Mesenteric fat pad (tissue), 1 donor: ENCODE data around the gene OR2F1. TPM values are rescaled to one million over a fixed set of nuclear protein-coding genes. Genes with fewer than 3 reads are reported as not detected.
"Not testable (repeated sequence)": the region's sequence is repeated elsewhere in the genome, so short reads cannot be mapped to it uniquely, and the experiment has no call there.

ENCODE experiments used
- DNase-seq: peaks from one replicate; pipeline ENCODE4 v3.0.0-alpha.2; 2020; ENCODE audit warnings: low spot score
- total RNA-seq: library from RNA; stranded (reverse); fragmentation: NEBNext Ultra II Directional; extraction: Animal tissue kit (Norgen Biotek cat#: 25700); gene quantifications from one replicate; pipeline ENCODE4 v1.2.1, GENCODE V29; 2021
- donor health status: DM: yes; HTN: yes; CAD: no.

Gene OR2F1
- total RNA-seq, 1 donor from 2014 or later = not detected

DNA sequence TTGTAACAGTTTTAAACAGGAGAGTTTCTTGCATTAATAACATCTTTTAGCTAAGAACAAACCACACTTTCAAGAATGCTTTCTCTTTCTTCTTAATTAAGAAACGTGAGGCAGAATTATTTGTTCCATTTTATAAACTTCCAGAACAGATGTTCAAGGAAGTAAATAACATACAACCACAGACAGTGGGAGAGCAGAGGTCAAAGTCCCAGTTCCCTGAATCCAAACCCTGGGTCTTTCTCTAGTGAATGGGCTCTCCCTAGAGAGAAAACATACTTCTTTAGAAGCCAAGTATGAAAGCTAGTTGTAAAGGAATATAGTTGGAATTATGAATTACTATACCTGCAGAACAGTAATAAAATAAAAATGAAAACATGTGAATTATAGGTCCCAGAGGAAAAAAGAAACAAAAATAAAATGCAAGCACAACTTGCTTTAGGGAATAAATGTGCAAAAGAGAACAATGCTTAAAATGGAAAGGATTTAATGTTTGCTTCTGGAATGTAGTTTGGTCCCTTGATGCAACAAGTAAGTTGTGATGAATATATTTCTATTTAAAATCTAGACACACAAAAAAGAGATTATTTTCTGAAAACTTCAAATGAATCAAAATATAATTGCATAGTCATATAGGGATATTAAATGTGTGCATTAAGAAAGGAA lies 51.5 kb downstream of the OR2F1 start:
- no peak for DNase-seq

DNA sequence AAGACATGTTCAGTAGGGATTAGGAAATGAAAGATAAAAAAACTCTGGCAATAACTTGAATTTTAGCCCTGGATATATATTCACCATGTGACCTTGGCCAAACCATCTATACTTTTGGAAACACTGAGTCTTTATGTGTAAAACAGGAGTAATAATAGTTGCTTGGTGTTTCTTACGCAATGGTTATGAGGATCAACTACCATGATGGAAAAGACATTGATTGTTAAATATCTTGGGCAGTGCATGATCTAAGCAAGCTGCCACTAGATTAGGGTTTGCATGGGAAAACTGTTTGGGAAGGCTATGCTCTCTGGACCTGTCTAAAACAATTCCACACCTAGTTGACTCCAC lies 52.0 kb downstream of the OR2F1 start:
- DNase-seq = no peak

DNA sequence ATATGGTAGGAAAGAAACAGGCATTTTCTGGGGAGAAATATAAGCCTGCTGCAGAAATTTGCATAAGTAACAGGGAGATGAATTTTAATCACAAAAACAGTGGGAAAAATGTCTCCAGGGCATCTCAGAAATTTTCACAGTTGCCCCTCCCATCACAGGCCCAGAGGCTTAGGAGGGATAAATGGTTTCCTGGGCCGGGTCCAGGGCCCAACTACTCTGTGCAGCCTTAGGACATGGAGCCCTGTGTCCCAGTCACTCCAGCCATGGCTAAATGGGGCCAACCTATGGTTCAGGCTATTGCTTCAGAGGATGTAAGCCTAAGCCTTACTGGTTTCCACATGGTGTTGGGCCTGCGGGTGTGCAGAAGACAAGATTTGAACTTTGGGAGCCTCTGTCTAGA lies 54.7 kb downstream of the OR2F1 start:
- no peak for DNase-seq

DNA sequence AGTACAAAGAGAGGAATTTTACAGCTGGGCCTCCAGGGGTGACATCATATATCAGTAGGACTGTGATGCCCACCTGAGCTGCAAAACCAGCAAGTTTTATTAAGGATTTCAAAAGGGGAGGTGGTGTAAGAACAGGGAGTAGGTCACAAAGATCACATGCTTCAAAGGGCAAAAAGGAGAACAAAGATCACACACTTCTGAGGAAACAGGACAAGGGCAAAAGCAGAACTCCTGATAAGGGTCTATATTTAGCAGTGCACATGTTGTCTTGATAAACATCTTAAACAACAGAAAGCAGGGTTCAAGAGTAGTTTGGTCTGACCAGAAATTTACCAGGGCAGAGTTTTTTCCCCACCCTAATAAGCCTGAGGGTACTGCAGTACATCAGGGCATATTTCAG lies 55.4 kb downstream of the OR2F1 start:
- DNase-seq = not testable (repeated sequence)

DNA sequence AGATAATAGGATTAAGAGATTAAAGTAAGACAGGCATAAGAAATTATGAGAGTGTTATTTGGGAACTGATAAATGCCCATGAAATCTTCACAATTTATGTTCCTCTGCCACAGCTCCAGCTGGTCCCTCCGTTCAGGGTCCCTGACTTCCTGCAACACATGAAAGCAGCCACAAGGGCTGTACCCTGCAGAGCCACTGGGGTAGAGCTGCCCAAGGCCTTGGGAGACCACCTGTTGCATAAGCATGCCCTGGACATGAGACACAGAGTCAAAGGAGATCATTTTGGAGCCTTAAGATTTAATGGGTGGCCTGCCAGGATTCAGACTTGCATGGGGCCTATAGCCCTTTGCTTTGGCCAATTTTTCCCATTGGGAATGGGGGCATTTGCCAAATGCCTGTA lies 56.2 kb downstream of the OR2F1 start:
- not testable (repeated sequence) for DNase-seq

DNA sequence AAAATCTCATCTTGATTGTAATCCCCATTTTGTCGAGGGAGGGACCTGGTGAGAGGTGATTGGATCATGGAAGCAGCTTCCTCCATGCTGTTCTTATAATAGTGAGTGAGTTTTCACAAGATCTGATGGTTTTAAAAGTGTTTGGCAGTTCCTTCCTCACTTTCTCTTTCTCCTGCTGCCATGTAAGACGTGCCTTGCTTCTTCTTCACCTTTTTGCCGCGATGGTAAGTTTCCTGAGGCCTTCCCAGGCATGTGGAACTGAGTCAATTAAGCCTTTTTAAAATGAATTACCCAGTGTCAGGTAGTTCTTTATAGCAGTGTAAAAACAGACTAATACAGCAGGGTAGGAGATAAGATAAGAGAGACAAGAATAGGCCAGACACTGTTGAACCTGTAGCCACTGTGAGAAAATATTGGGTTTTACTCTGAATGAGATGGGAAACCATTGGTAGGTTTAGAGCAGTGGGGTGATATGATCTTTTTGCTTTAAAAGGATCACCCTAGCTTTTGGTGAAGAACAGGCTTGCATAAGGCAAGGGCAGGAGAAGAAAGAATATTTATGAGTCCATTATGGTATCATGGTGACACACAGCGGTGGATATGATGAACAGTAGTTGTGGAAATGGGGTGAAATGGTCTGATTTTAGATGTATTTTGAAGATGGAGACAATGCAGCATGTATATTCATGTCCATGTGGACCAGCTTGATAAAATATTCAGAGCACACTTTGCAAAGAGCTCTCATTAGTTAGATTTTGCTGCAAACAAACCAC lies 57.0 kb downstream of the OR2F1 start:
- DNase-seq = no peak

Other genes with a start within 250 kb of the OR2F1 start
- gene CTAGE6, start 197.1 kb upstream of the OR2F1 start, total RNA-seq = 0.29 TPM
- 50.8 TPM for gene TCAF1, start 52.7 kb upstream of the OR2F1 start, total RNA-seq
- not detected for gene OR2F2, start 19.6 kb upstream of the OR2F1 start, total RNA-seq
- not detected for gene OR6B1, start 45.5 kb downstream of the OR2F1 start, total RNA-seq
- gene OR2A5, start 94.1 kb downstream of the OR2F1 start, total RNA-seq = not detected
- not detected for gene OR2A25, start 115.0 kb downstream of the OR2F1 start, total RNA-seq
- gene OR2A12, start 131.4 kb downstream of the OR2F1 start, total RNA-seq = not detected
- not detected for gene OR2A2, start 154.7 kb downstream of the OR2F1 start, total RNA-seq
- not detected for gene OR2A14, start 168.3 kb downstream of the OR2F1 start, total RNA-seq
- gene CTAGE4, start 228.6 kb downstream of the OR2F1 start, total RNA-seq = 0.58 TPM
- gene ARHGEF35, start 241.0 kb downstream of the OR2F1 start, total RNA-seq = 7.2 TPM